Measurements from ENCODE around the gene AHNAK.

DNA sequence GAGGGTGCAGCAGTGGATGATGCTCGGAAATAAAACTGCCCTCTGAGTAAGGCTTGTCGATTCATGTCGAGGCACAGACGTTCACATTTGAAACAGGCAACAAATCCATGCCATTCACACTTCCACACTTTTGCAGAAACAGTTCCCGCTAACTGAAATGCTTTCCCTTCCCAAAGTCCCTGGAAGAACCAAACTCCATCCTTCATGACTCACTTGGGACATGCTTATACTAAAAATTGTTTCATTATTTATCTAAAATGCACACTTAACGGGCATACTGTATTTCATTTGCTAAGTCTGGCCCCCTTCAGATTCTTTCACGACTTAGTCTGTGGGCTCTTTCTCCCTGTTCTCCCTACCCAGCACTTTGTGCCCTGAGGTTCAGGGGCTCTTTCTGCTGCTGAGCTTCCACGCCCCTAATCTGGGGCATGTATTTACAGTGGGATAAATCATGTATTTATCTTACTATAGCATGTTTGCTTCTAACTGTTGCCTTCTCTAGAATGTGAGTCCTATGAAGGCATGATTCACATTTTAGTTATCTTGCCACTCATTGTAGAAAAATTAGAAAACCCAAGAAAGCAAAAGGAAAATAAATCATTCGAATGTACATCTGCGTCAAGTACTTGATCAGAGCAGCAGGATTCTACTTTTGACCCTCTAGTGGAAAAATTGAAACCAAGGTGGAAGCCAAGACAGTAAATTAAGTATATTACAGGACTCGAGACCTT is 115.3 kb downstream of the AHNAK start:
- no peak for TF ChIP-seq MYC (IDR thresholded peaks at IDR 0.05; ENCODE audit: low read depth, low read length)
- TF ChIP-seq, protein P1, sequence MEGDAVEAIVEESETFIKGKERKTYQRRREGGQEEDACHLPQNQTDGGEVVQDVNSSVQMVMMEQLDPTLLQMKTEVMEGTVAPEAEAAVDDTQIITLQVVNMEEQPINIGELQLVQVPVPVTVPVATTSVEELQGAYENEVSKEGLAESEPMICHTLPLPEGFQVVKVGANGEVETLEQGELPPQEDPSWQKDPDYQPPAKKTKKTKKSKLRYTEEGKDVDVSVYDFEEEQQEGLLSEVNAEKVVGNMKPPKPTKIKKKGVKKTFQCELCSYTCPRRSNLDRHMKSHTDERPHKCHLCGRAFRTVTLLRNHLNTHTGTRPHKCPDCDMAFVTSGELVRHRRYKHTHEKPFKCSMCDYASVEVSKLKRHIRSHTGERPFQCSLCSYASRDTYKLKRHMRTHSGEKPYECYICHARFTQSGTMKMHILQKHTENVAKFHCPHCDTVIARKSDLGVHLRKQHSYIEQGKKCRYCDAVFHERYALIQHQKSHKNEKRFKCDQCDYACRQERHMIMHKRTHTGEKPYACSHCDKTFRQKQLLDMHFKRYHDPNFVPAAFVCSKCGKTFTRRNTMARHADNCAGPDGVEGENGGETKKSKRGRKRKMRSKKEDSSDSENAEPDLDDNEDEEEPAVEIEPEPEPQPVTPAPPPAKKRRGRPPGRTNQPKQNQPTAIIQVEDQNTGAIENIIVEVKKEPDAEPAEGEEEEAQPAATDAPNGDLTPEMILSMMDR (IDR thresholded peaks at IDR 0.05; ENCODE audit: extremely low read depth in 1 of 2, insufficient read depth in 1 of 2, low read depth in 1 of 2, low read length in 2 of 2) = no peak
- TF ChIP-seq, protein P2, sequence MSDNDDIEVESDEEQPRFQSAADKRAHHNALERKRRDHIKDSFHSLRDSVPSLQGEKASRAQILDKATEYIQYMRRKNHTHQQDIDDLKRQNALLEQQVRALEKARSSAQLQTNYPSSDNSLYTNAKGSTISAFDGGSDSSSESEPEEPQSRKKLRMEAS (IDR thresholded peaks at IDR 0.05; ENCODE audit: insufficient read depth, insufficient read length) = no peak
- no peak for TF ChIP-seq POLR2A (IDR thresholded peaks at IDR 0.05; ENCODE audit: low read depth, low read length)
- TF ChIP-seq EZH2 (IDR thresholded peaks at IDR 0.05; ENCODE audit: borderline replicate concordance, low read depth, low read length, severe bottlenecking) = no peak
- no peak for TF ChIP-seq POLR2AphosphoS5 (IDR thresholded peaks at IDR 0.05; ENCODE audit: insufficient read depth, low read depth, low read length)
- TF ChIP-seq GATA2 (IDR thresholded peaks at IDR 0.05; ENCODE audit: insufficient read depth, insufficient read length, low read depth, low read length) = no peak
- TF ChIP-seq JUN (IDR thresholded peaks at IDR 0.05; ENCODE audit: borderline replicate concordance, insufficient read depth, insufficient read length, low read depth) = no peak
